GM13977 (cell line): ENCODE measurements around the gene GRIN3A.
A peak's percentile ranks its signal among the peaks of the same experiment; 100 is the strongest.
"Not testable (repeated sequence)": the region's sequence is repeated elsewhere in the genome, so short reads cannot be mapped to it uniquely, and the experiment has no call there.

Source experiments
- DNase-seq: peaks from one replicate; pipeline ENCODE4 v3.0.0; 2012; ENCODE audit warnings: low spot score
- in situ Hi-C: fragments of 300-500 bp; cut with MboI; formaldehyde crosslinking; loops from one replicate; pipeline ENCODE4 v1.12.0; 2022; ENCODE audit warnings: low sequenced_read_pairs, low pct_unique_long_range_greater_than_20kb, mixed read lengths, inconsistent platforms; ENCODE audit not compliant: unreplicated experiment
- TF ChIP-seq, protein P1 (sequence below): IDR thresholded peaks from 2 replicates; pipeline ENCODE4 v1.5.1; 2012; ENCODE audit warnings: mild to moderate bottlenecking, control low read depth; ENCODE audit not compliant: insufficient read depth; ENCODE audit errors: extremely low read depth, missing control alignments

The GRIN3A gene

DNA sequence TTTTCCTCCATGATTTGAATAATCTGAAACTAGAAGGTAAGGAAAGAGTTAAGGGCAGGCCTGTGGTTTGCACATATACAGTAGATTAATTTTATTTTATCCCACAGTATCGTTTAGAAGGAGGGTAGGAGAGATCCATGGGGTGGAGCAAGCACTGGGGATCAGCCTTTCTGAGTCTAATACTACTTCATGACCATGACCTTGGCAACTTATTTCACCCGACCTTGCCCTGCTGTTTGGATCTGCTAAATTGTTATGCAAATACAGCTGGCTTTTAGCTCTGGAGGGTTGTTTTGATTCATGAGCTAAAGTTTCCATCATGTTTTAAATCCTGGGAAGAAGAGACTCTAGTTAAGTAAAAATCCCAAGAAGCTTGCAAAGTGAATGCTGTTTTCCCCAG, 864 bp upstream of the GRIN3A start:
- in situ Hi-C loops = no loop called here
- no peak for DNase-seq
- TF ChIP-seq, protein P1, sequence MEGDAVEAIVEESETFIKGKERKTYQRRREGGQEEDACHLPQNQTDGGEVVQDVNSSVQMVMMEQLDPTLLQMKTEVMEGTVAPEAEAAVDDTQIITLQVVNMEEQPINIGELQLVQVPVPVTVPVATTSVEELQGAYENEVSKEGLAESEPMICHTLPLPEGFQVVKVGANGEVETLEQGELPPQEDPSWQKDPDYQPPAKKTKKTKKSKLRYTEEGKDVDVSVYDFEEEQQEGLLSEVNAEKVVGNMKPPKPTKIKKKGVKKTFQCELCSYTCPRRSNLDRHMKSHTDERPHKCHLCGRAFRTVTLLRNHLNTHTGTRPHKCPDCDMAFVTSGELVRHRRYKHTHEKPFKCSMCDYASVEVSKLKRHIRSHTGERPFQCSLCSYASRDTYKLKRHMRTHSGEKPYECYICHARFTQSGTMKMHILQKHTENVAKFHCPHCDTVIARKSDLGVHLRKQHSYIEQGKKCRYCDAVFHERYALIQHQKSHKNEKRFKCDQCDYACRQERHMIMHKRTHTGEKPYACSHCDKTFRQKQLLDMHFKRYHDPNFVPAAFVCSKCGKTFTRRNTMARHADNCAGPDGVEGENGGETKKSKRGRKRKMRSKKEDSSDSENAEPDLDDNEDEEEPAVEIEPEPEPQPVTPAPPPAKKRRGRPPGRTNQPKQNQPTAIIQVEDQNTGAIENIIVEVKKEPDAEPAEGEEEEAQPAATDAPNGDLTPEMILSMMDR = no peak

DNA sequence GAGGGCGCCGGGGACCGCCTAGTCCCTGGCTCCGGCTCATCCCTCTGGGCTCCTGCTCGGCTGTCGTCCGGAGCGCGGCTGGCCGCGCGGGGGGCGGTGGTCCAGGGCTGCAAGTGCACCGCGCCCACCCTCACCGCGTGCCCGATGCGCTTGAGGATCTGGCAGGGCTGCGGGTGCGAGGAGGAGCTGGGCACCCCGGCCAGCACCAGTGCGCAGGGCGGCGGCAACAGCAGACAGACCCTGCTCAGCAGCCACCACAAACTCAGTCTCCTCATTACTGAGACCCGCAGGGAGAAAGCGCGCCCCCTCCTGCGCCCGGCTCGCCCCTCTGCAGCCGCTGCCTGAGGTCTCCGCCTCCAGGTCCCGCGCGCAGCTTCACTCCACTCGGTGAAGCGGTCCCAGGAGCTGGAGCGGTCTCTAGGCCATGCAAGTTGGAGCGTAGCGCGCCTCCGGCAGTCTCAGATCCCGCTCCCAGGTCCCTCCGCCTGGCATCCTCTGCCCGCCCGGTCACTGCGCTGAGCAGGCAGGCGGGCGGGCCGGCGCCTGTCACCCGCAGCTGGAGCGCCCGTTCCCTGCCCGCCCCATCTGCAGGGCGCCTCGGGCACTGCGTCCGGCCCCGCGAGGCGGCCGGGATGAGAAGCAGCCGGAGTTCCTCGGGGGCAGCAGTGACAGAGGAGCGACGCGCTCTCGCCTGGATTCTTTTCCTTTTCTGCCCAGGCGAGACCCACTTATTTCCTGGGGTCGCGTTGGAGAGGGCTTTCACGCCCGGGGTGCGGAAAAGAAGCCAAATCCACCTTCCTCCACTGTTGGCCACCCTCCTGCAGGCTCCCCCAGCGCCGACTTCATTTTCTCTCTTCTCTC, 512 bp downstream of the GRIN3A start:
- no peak for DNase-seq
- TF ChIP-seq, protein P1 = no peak

DNA sequence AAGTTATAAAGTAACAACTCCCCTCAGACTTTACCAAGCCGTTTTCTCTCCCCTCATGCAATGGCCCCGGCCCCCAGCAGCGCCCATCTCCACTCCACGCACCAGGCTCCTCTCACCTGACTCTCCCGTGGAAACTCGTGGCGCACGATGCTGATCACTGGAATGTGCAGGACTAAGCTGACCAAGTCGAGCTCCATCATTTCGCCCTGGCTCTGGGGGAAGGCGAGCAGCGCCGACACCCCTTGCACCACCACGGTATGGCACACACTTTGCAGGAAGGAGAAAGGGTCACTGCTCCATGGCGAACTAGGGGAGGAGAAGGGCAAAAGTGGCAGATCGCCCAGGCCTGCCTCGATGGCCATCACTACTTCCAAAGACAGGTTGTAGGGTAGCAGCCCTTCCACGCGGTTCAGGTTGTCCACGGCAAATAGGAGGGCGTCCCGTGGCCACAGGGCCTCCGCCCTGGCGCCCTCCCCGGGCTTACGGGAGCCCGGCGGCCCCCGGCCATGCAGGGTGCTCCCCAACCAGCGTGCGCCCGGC, 1.2 kb downstream of the GRIN3A start:
- TF ChIP-seq, protein P1 = no peak
- DNase-seq = no peak
- in situ Hi-C loops = no loop called here

More for the DNA sequence above, 512 bp downstream of the GRIN3A start:
- in situ Hi-C loops = no loop called here

DNA sequence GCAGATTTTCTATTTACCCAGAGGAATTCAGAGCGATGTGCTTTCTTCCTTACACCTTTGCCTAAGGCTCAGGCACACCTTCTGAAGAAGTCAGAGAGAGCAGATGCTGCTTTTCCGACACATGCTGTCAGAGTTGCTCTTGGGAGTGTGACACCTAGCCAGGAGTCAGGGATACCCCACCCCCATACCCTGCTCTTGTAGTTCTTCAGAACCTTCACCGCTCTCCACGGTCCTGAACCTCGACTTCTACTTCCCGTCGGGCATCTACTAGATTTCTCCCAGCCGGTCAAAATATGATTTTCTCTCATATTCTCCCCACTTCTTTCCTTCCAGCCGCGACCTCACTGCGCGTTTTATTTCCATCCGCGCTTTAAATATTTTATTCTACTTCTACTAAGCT, 1.7 kb downstream of the GRIN3A start:
- in situ Hi-C loops = no loop called here
- TF ChIP-seq, protein P1 = no peak
- DNase-seq = no peak

DNA sequence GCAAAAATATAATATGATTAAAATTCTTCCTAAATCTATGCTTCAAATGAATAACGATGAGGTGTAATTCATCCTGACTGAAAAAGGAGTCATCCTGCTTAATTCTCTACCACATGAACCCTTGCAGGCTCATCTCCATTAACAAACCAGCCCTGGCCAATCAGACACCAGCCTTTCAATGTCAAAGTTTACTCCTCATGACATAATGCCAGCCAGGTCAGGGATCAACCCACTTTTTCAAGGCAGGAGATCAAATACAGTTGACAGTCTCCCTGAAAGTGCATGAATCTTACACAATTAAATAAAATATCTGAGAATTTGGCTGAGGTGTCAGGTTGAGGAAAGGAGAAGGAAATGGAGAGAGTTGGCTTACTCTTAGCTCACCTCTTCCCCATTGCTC, 7.0 kb downstream of the GRIN3A start:
- no peak for DNase-seq
- TF ChIP-seq, protein P1 = no peak
- in situ Hi-C loops = no loop called here

DNA sequence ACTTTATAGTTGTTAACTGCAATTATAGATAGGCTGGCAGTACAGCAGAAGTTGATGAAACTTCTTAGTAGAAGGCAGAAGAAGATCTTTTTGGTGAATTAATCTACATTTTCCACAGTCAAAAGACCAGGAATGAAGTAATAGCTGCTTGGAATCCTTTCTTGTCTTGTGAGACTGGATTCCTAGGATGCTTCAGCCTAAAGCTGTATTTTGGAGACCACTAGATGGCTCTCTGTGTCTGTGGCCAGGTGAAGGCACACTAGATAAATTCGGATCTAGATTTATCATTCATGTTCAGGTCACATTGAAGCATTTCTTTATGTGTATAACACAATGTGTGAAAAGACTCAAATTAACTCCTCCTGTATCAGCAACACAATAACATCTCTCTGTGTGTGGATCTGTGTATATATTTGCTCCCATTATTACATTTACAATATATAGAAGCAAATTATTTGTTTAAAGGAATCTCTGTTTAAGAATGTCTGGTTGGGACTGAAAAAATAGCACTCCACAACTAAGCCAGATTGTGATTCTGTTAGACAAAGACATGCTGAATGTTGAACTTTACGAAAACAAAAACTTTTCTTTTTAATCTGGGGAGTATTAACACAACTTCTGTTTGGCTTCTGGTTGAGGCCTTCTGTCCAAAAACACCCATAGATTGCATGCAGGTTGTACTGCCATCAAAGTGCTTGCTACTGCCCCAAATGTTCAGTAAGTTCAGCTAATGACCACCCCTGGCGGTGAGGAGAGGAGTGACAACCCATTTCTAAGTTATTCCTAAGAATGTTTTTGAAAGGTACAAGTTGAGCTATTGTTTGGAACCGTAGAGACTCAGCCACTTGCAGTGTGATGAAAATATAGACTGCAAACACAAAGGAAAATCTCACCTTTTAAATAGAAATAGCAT, 10.6 kb downstream of the GRIN3A start:
- TF ChIP-seq, protein P1 = peak; percentile 68
- peak; percentile 38 for DNase-seq
- in situ Hi-C loops = no loop called here

DNA sequence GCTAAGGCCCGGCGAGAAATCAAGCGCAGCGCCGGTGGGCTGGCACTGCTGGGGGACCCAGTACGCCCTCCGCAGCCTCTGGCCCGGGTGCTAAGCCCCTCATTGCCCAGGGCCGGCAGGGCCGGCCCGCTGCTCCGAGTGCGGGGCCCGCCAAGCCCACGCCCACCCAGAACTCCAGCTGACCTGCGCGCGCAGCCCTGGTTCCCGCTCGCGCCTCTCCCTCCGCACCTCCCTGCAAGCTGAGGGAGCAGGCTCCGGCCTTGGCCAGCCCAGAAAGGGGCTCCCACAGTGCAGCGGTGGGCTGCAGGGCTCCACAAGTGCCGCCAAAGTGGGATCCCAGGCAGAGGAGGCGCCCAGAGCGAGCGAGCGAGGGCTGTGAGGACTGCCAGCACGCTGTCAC, 14.2 kb downstream of the GRIN3A start:
- in situ Hi-C loops, DNase-seq: not testable (repeated sequence)
